ENCODE results near the gene ROPN1L.

- TF ChIP-seq, protein P1, sequence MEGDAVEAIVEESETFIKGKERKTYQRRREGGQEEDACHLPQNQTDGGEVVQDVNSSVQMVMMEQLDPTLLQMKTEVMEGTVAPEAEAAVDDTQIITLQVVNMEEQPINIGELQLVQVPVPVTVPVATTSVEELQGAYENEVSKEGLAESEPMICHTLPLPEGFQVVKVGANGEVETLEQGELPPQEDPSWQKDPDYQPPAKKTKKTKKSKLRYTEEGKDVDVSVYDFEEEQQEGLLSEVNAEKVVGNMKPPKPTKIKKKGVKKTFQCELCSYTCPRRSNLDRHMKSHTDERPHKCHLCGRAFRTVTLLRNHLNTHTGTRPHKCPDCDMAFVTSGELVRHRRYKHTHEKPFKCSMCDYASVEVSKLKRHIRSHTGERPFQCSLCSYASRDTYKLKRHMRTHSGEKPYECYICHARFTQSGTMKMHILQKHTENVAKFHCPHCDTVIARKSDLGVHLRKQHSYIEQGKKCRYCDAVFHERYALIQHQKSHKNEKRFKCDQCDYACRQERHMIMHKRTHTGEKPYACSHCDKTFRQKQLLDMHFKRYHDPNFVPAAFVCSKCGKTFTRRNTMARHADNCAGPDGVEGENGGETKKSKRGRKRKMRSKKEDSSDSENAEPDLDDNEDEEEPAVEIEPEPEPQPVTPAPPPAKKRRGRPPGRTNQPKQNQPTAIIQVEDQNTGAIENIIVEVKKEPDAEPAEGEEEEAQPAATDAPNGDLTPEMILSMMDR (IDR thresholded peaks at IDR 0.05), result no peak
- no peak for TF ChIP-seq POLR2A (IDR thresholded peaks at IDR 0.05)
These were observed 30.0 kb downstream of the ROPN1L start for GRCh38 chr5:10471677-10472076.

All from lower leg skin (tissue), 3 donors.